H9 (cell line): Measurements from ENCODE around the gene LFNG. TPM values are rescaled to one million over a fixed set of nuclear protein-coding genes. Genes with fewer than 3 reads are reported as not detected.

Source experiments
- DNase-seq: peaks from one replicate; pipeline ENCODE4 v3.0.0-alpha.2; 2017
- H2AFZ ChIP-seq: one replicate; pipeline ENCODE4 v1.6.1; 2013; ENCODE audit warnings: mild to moderate bottlenecking, low read length, control low read depth, moderate library complexity
- H2AK5ac ChIP-seq: 2 replicates; pipeline ENCODE4 v1.6.1; 2013; ENCODE audit warnings: low read length, control low read depth, mixed read lengths; ENCODE audit not compliant: insufficient read length
- H2BK120ac ChIP-seq: one replicate; pipeline ENCODE4 v1.6.1; 2013; ENCODE audit warnings: low read depth, mild to moderate bottlenecking, low read length, control low read depth, inconsistent platforms; ENCODE audit not compliant: poor library complexity, severe bottlenecking
- H2BK12ac ChIP-seq: 2 replicates; pipeline ENCODE4 v1.6.1; 2013; ENCODE audit warnings: low read length, control low read depth, mixed read lengths, low read depth; ENCODE audit not compliant: insufficient read length
- H2BK15ac ChIP-seq: 2 replicates; pipeline ENCODE4 v1.6.1; 2013; ENCODE audit warnings: low read depth, low read length, control low read depth
- H2BK20ac ChIP-seq: one replicate; pipeline ENCODE4 v1.6.1; 2013; ENCODE audit warnings: low read depth, mild to moderate bottlenecking, low read length, control low read depth, inconsistent platforms; ENCODE audit not compliant: poor library complexity, severe bottlenecking
- H2BK5ac ChIP-seq: 2 replicates; pipeline ENCODE4 v1.6.1; 2013; ENCODE audit warnings: low read length, control low read depth, mixed read lengths; ENCODE audit not compliant: insufficient read length
- H3K14ac ChIP-seq: 2 replicates; pipeline ENCODE4 v1.6.1; 2013; ENCODE audit warnings: low read length, control low read depth; ENCODE audit not compliant: insufficient read depth
- H3K18ac ChIP-seq: 2 replicates; pipeline ENCODE4 v1.6.1; 2013; ENCODE audit warnings: low read depth, mild to moderate bottlenecking, mixed read lengths, low read length, control low read depth; ENCODE audit not compliant: insufficient read length
- H3K23ac ChIP-seq: 2 replicates; pipeline ENCODE4 v1.6.1; 2013; ENCODE audit warnings: low read length, control low read depth, mixed read lengths, low read depth; ENCODE audit not compliant: insufficient read length
- H3K23me2 ChIP-seq: 2 replicates; pipeline ENCODE4 v1.6.1; 2013; ENCODE audit warnings: low read depth, mild to moderate bottlenecking, mixed read lengths, low read length, control low read depth; ENCODE audit not compliant: insufficient read length, poor library complexity, severe bottlenecking
- H3K27ac ChIP-seq: 2 replicates; pipeline ENCODE4 v1.5.1; 2013; ENCODE audit warnings: low read length, control low read depth, mixed read lengths, low read depth; ENCODE audit not compliant: insufficient read length
- H3K27me3 ChIP-seq: 2 replicates; pipeline ENCODE4 v1.6.1; 2013; ENCODE audit warnings: low read length, control low read depth, inconsistent platforms; ENCODE audit not compliant: insufficient read depth
- H3K4ac ChIP-seq: 2 replicates; pipeline ENCODE4 v1.6.1; 2013; ENCODE audit warnings: low read depth, mild to moderate bottlenecking, control low read depth, inconsistent platforms, low read length, moderate library complexity
- H3K4me1 ChIP-seq: 2 replicates; pipeline ENCODE4 v1.6.1; 2013; ENCODE audit warnings: low read length, control low read depth, inconsistent platforms; ENCODE audit not compliant: insufficient read depth
- H3K4me2 ChIP-seq: 2 replicates; pipeline ENCODE4 v1.6.1; 2013; ENCODE audit warnings: low read length, control low read depth, mixed read lengths; ENCODE audit not compliant: insufficient read length, insufficient read depth
- H3K56ac ChIP-seq: 2 replicates; pipeline ENCODE4 v1.6.1; 2013; ENCODE audit warnings: low read depth, mild to moderate bottlenecking, mixed read lengths, low read length, control low read depth; ENCODE audit not compliant: insufficient read length
- H3K79me1 ChIP-seq: 2 replicates; pipeline ENCODE4 v1.6.1; 2013; ENCODE audit warnings: low read depth, mild to moderate bottlenecking, moderate library complexity, low read length, control low read depth, inconsistent platforms; ENCODE audit not compliant: insufficient read depth, poor library complexity, severe bottlenecking
- H3K79me2 ChIP-seq: 2 replicates; pipeline ENCODE4 v1.6.1; 2013; ENCODE audit warnings: low read length, control low read depth, inconsistent platforms; ENCODE audit not compliant: insufficient read depth
- H3K9ac ChIP-seq: 2 replicates; pipeline ENCODE4 v1.6.1; 2013; ENCODE audit warnings: low read length, control low read depth, mixed read lengths; ENCODE audit not compliant: insufficient read length; ENCODE audit errors: extremely low read depth
- H3K9me3 ChIP-seq: one replicate; pipeline ENCODE4 v1.6.1; 2013; ENCODE audit warnings: low read depth, low read length, inconsistent platforms; ENCODE audit not compliant: control insufficient read depth
- H3T11ph ChIP-seq: one replicate; pipeline ENCODE4 v1.6.1; 2013; ENCODE audit warnings: mild to moderate bottlenecking, low read length, control low read depth, inconsistent platforms
- H4K20me1 ChIP-seq: one replicate; pipeline ENCODE4 v1.6.1; 2013; ENCODE audit not compliant: control insufficient read depth, insufficient read length, insufficient read depth
- H4K5ac ChIP-seq: 2 replicates; pipeline ENCODE4 v1.6.1; 2013; ENCODE audit warnings: low read depth, mild to moderate bottlenecking, mixed read lengths, low read length, control low read depth; ENCODE audit not compliant: insufficient read length
- H4K8ac ChIP-seq: replicated peaks from 2 replicates; pipeline ENCODE4 v1.6.1; 2013; ENCODE audit warnings: low read length, control low read depth, mixed read lengths, low read depth; ENCODE audit not compliant: insufficient read length
- H4K91ac ChIP-seq: 2 replicates; pipeline ENCODE4 v1.6.1; 2013; ENCODE audit warnings: low read depth, mild to moderate bottlenecking, moderate library complexity, mixed read lengths, low read length, control low read depth; ENCODE audit not compliant: insufficient read length
- H3K27ac Mint-ChIP-seq, 3 experiments: 2 replicates in 2 of 3; 3 replicates in 1 of 3; pipeline ENCODE4 v1.8.0; 2020 to 2021; ENCODE audit warnings: mixed read lengths in 3 of 3, mild to moderate bottlenecking in 1 of 3, moderate library complexity in 1 of 3
- H3K27me3 Mint-ChIP-seq: 2 replicates; pipeline ENCODE4 v1.8.0; 2021; ENCODE audit warnings: low read depth, mild to moderate bottlenecking, moderate library complexity, mixed read lengths
- H3K36me3 Mint-ChIP-seq, 3 experiments: 2 replicates in 2 of 3; 3 replicates in 1 of 3; pipeline ENCODE4 v1.8.0; 2020 to 2021; ENCODE audit warnings: low read depth in 3 of 3, mixed read lengths in 3 of 3; ENCODE audit not compliant: insufficient read depth in 1 of 3
- H3K4me1 Mint-ChIP-seq, 2 experiments: 2 replicates each; pipeline ENCODE4 v1.8.0; 2020; ENCODE audit warnings: mixed read lengths in 2 of 2
- H3K4me3 Mint-ChIP-seq, 2 experiments: 2 replicates in 1 of 2; 3 replicates in 1 of 2; pipeline ENCODE4 v1.8.0; 2020 to 2021; ENCODE audit warnings: mild to moderate bottlenecking in 2 of 2, mixed read lengths in 2 of 2, moderate library complexity in 1 of 2
- H3K9me3 Mint-ChIP-seq, 2 experiments: 2 replicates in 1 of 2; 3 replicates in 1 of 2; pipeline ENCODE4 v1.8.0; 2020; ENCODE audit warnings: mild to moderate bottlenecking in 2 of 2, mixed read lengths in 2 of 2, moderate library complexity in 1 of 2
- CTCF ChIP-seq: fragments of 200-600 bp; sonication (generic); conservative IDR thresholded peaks from 3 replicates; pipeline ENCODE4 v1.8.0; 2021; ENCODE audit warnings: antibody characterized with exemption, mild to moderate bottlenecking
- WGBS: extraction: QIAGEN DNeasy Blood & Tissue Kit; methylation state at CpG from one replicate; pipeline ENCODE4 v1.1.7; 2013; ENCODE audit warnings: missing lambda C conversion rate, low lambda C conversion rate, mixed read lengths; ENCODE audit not compliant: insufficient read length; ENCODE audit errors: extremely low coverage; 5-methylcytosine and 5-hydroxymethylcytosine counted together
- total RNA-seq: library from RNA; stranded (reverse); gene quantifications from 2 replicates; pipeline ENCODE4 v1.2.1, GENCODE V29; 2021

Gene LFNG
- total RNA-seq, 1 experiment from 2014 or later: 52.9 TPM

- H2AK5ac ChIP-seq: no peak overlapping the region
- Mint-ChIP-seq H3K27ac (peak overlapping the region in 1 of 3 experiments; percentile 11; a peak in 2 of 7 replicates), H3K9me3 (no peaks in the 10 kb centered on the region), H3K27me3 (peaks cover under 1% of the 10 kb centered on the region; the same call in 1 of the 2 replicates), H3K4me3 (no peak overlapping the region), H3K36me3 (peaks cover 0 to 5% (median 2%) of the 10 kb centered on the region in 3 experiments; a peak in 3 of 7 replicates), H3K4me1 (peaks cover 9 to 15% of the 10 kb centered on the region in 2 experiments)
- no peak overlapping the region for H3K9ac ChIP-seq
- no peaks in the 10 kb centered on the region for H4K20me1 ChIP-seq
- H3K14ac ChIP-seq: no peak overlapping the region
- H3K27ac ChIP-seq: no peak overlapping the region
- H3K18ac ChIP-seq: no peak overlapping the region
- WGBS: no CpG with 5 or more reads among the region's 12 CpGs
- no peaks in the 10 kb centered on the region for H3K4me1 ChIP-seq
- no peak overlapping the region for H3T11ph ChIP-seq
- no peak overlapping the region for H3K23ac ChIP-seq
- H3K79me1 ChIP-seq: no peaks in the 10 kb centered on the region
- no peak overlapping the region for H3K4me2 ChIP-seq
- H3K27me3 ChIP-seq: no peaks in the 10 kb centered on the region
- H2BK12ac ChIP-seq: no peak overlapping the region
- no peak overlapping the region for H4K91ac ChIP-seq
- H3K9me3 ChIP-seq: no peaks in the 10 kb centered on the region
- H3K56ac ChIP-seq: no peak overlapping the region
- no peak overlapping the region for H2AFZ ChIP-seq
- H2BK5ac ChIP-seq: no peak overlapping the region
- TF ChIP-seq CTCF: no peak
- H4K8ac ChIP-seq: no peak overlapping the region
- H2BK15ac ChIP-seq: no peak overlapping the region
- H3K79me2 ChIP-seq: no peaks in the 10 kb centered on the region
- H4K5ac ChIP-seq: no peak overlapping the region
- H2BK20ac ChIP-seq: no peak overlapping the region
- no peak overlapping the region for H2BK120ac ChIP-seq
- DNase-seq: no peak
- no peaks in the 10 kb centered on the region for H3K23me2 ChIP-seq
- H3K4ac ChIP-seq: no peak overlapping the region
These were observed 45.5 kb downstream of the LFNG start for GRCh38 chr7:2564970-2565540.
